WI38 (cell line): ENCODE results near the gene MYH7.

Source experiments
- H3K4me3 ChIP-seq: 2 replicates; pipeline ENCODE4 v1.5.1; 2011; ENCODE audit warnings: low read depth, mild to moderate bottlenecking, control low read depth, low read length
- CTCF ChIP-seq: IDR thresholded peaks from 2 replicates; pipeline ENCODE4 v1.5.1; 2012; ENCODE audit warnings: low read depth, mild to moderate bottlenecking, control low read depth, low read length

Gene MYH7

DNA sequence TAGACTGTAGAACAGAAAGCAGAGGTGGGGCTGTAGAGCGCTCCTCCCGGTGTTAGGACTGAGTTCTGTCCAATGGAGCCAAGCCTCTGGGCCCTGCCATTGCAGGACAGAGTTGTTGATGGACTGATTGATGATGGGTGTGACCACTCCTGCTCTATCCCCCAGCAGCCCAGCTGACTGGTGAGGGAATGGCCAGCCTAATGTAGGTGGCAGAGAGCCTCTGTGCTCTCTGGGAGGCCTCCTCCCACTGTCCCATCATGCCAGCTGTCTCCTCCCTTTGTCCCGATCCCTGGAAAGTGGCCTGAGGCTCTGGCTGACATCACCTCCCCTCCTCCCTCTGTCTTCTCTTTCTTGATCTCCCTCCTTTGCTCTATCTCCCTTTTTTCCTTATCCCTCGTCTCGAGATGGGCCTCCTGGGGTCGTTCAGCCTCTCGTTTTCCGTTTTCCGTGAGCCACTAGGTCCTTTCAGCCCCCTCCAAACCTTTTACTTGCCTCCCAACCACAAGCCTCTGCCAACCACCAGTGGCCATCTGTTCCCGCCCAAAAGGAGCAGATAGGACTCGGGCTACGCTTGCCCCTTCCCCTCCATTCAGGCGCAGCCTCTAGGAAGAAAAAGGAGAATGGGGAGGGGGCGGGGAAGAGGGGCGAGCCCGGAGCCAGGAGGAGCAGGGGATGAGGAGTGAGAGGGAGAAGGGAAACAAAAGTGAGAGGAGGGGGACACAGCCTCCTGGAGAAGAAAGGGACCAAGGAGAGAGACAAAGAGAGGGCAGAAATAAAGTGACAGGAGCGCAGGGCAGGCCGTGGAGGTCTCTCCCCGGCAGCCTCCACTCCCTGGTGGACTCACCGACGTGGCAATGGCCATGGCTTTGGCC lies 71.1 kb downstream of the MYH7 start:
- TF ChIP-seq CTCF = no peak
- H3K4me3 ChIP-seq = peak overlapping the region; percentile 61
